GM21526 (cell line): ENCODE results near the gene GPR61.

Experiments used
- ATAC-seq: cut with Tn5 transposase; IDR thresholded peaks from one replicate; pipeline ENCODE4 v1.9.1; 2021; ENCODE audit warnings: moderate library complexity; ENCODE audit not compliant: unreplicated experiment, low FRiP score

Gene GPR61

GRCh38 chr1:109539676-109540075, at the start of gene GPR61:
TSS of gene GPR61 (plus strand) at chr1:109539872. CDS start at chr1:109543023, 3,151 bp downstream.
- ATAC-seq, result no peak

- no peak for ATAC-seq
Observed at GRCh38 chr1:109490029-109490933, 49.4 kb upstream of the GPR61 start.

- no peak for ATAC-seq
Observed at GRCh38 chr1:109490934-109491302, 48.8 kb upstream of the GPR61 start.

- no peak for ATAC-seq
Observed at GRCh38 chr1:109491372-109491771, 48.3 kb upstream of the GPR61 start.

- ATAC-seq, result no peak
Observed at GRCh38 chr1:109492779-109493178, 46.9 kb upstream of the GPR61 start.

- ATAC-seq, result no peak
Observed at GRCh38 chr1:109493227-109493626, 46.4 kb upstream of the GPR61 start.

GRCh38 chr1:109493805-109494539, 45.7 kb upstream of the GPR61 start, which contains the start of gene CYB561D1:
TSS of gene CYB561D1 (plus strand) at chr1:109494094. CDS start at chr1:109494140, 46 bp downstream.
- peak; percentile 66 for ATAC-seq

- ATAC-seq, result no peak
Observed at GRCh38 chr1:109495738-109496137, 43.9 kb upstream of the GPR61 start.

- ATAC-seq, result no peak
Observed at GRCh38 chr1:109497449-109498160, 42.1 kb upstream of the GPR61 start.

GRCh38 chr1:109498161-109498801, 41.4 kb upstream of the GPR61 start:
- ATAC-seq, result no peak

- no peak for ATAC-seq
Observed at GRCh38 chr1:109499081-109499480, 40.6 kb upstream of the GPR61 start.

- no peak for ATAC-seq
Observed at GRCh38 chr1:109499661-109500536, 39.8 kb upstream of the GPR61 start.

GRCh38 chr1:109500941-109501381, 38.7 kb upstream of the GPR61 start:
- ATAC-seq, result no peak

GRCh38 chr1:109501644-109502363, 37.9 kb upstream of the GPR61 start:
- no peak for ATAC-seq

GRCh38 chr1:109502364-109502851, 37.3 kb upstream of the GPR61 start:
- ATAC-seq, result no peak

GRCh38 chr1:109503935-109504334, 35.7 kb upstream of the GPR61 start:
- no peak for ATAC-seq

GRCh38 chr1:109504974-109505373, 34.7 kb upstream of the GPR61 start:
- ATAC-seq, result no peak

GRCh38 chr1:109508001-109508872, 31.4 kb upstream of the GPR61 start:
- ATAC-seq, result no peak
